GM12891 (cell line): Measurements from ENCODE around the gene ARRDC4.
"Not testable (repeated sequence)": the region's sequence is repeated elsewhere in the genome, so short reads cannot be mapped to it uniquely, and the experiment has no call there.

Experiments
- DNase-seq: peaks from one replicate; pipeline ENCODE4 v3.0.0; 2011; ENCODE audit warnings: low spot score; ENCODE audit not compliant: insufficient read length
- FAIRE-seq: peaks from 2 replicates; lab custom pipeline; 2011; peaks lifted over from hg19 to GRCh38; lab: Jason Lieb, UNC
- PAX5 ChIP-seq: IDR thresholded peaks from 2 replicates; pipeline ENCODE4 v1.6.1; 2011; ENCODE audit warnings: low read length, moderate library complexity, mild to moderate bottlenecking; ENCODE audit not compliant: insufficient read depth, severe bottlenecking
- POLR2A ChIP-seq: IDR thresholded peaks from 2 replicates; pipeline ENCODE4 v1.6.1; 2011; ENCODE audit warnings: low read depth, low read length, control low read depth
- POLR2AphosphoS5 ChIP-seq: IDR thresholded peaks from 2 replicates; pipeline ENCODE4 v1.6.1; 2011; ENCODE audit warnings: low read depth, low read length, control low read depth
- POU2F2 ChIP-seq: IDR thresholded peaks from 2 replicates; pipeline ENCODE4 v1.6.1; 2011; ENCODE audit warnings: low read depth, mild to moderate bottlenecking, control low read depth, low read length, moderate library complexity
- SPI1 ChIP-seq: IDR thresholded peaks from 2 replicates; pipeline ENCODE4 v1.6.1; 2011; ENCODE audit warnings: low read depth, low read length, control low read depth
- TAF1 ChIP-seq: IDR thresholded peaks from 2 replicates; pipeline ENCODE4 v1.6.1; 2011; ENCODE audit warnings: low read depth, low read length, control low read depth

Gene ARRDC4

GRCh38 chr15:97978401-97979139, 18.1 kb downstream of the ARRDC4 start:
- FAIRE-seq = no peak
- DNase-seq = no peak
- TF ChIP-seq POU2F2 (no peak), PAX5 (no peak), SPI1 (no peak), POLR2AphosphoS5 (no peak), POLR2A (no peak), TAF1 (no peak)

GRCh38 chr15:97979140-97979520, 18.6 kb downstream of the ARRDC4 start:
- TF ChIP-seq POLR2A (no peak), PAX5 (no peak), TAF1 (no peak), SPI1 (no peak), POU2F2 (no peak), POLR2AphosphoS5 (no peak)
- FAIRE-seq (no peak), DNase-seq (no peak)

- no peak for TF ChIP-seq PAX5
- TF ChIP-seq POU2F2 = no peak
- no peak for TF ChIP-seq SPI1
- TF ChIP-seq TAF1 = no peak
- TF ChIP-seq POLR2AphosphoS5 = no peak
- TF ChIP-seq POLR2A = no peak
- no peak for FAIRE-seq
- no peak for DNase-seq
Measured at GRCh38 chr15:97981058-97981457, 20.6 kb downstream of the ARRDC4 start.

- no peak for FAIRE-seq
Measured at GRCh38 chr15:97981758-97982157, 21.3 kb downstream of the ARRDC4 start.

GRCh38 chr15:97984157-97984556, 23.7 kb downstream of the ARRDC4 start:
- DNase-seq (no peak), FAIRE-seq (no peak)
- TF ChIP-seq PAX5 (no peak), POLR2A (no peak), SPI1 (no peak), POU2F2 (no peak)

More at GRCh38 chr15:97981758-97982157, 21.3 kb downstream of the ARRDC4 start:
- no peak for TF ChIP-seq POLR2AphosphoS5
- TF ChIP-seq POLR2A = no peak
- no peak for TF ChIP-seq POU2F2
- no peak for DNase-seq

- not testable (repeated sequence) for DNase-seq, FAIRE-seq
Measured at GRCh38 chr15:97985979-97986378, 25.5 kb downstream of the ARRDC4 start.

- DNase-seq (no peak), FAIRE-seq (no peak)
- TF ChIP-seq POU2F2 (no peak), PAX5 (no peak), TAF1 (no peak), POLR2A (no peak), SPI1 (no peak), POLR2AphosphoS5 (no peak)
Measured at GRCh38 chr15:97986781-97987180, 26.3 kb downstream of the ARRDC4 start.

GRCh38 chr15:97989299-97989698, 28.8 kb downstream of the ARRDC4 start:
- TF ChIP-seq POU2F2 = no peak
- no peak for TF ChIP-seq PAX5
- TF ChIP-seq SPI1 = no peak
- TF ChIP-seq POLR2AphosphoS5 = no peak
- TF ChIP-seq TAF1 = no peak
- no peak for TF ChIP-seq POLR2A
- DNase-seq = no peak
- no peak for FAIRE-seq

GRCh38 chr15:97991972-97992541, 31.6 kb downstream of the ARRDC4 start:
- no peak for TF ChIP-seq PAX5
- no peak for TF ChIP-seq POU2F2
- TF ChIP-seq POLR2A = no peak
- TF ChIP-seq POLR2AphosphoS5 = no peak
- no peak for TF ChIP-seq SPI1
- TF ChIP-seq TAF1 = no peak
- FAIRE-seq (no peak), DNase-seq (no peak)

- TF ChIP-seq POLR2AphosphoS5 (no peak), POU2F2 (no peak), TAF1 (no peak), POLR2A (no peak), SPI1 (no peak), PAX5 (no peak)
- no peak for FAIRE-seq
- no peak for DNase-seq
Measured at GRCh38 chr15:97992823-97993222, 32.3 kb downstream of the ARRDC4 start.
